Measurements from ENCODE around the gene SPTLC2.
"Not testable (repeated sequence)": the region's sequence is repeated elsewhere in the genome, so short reads cannot be mapped to it uniquely, and the experiment has no call there.

Gene SPTLC2

DNA sequence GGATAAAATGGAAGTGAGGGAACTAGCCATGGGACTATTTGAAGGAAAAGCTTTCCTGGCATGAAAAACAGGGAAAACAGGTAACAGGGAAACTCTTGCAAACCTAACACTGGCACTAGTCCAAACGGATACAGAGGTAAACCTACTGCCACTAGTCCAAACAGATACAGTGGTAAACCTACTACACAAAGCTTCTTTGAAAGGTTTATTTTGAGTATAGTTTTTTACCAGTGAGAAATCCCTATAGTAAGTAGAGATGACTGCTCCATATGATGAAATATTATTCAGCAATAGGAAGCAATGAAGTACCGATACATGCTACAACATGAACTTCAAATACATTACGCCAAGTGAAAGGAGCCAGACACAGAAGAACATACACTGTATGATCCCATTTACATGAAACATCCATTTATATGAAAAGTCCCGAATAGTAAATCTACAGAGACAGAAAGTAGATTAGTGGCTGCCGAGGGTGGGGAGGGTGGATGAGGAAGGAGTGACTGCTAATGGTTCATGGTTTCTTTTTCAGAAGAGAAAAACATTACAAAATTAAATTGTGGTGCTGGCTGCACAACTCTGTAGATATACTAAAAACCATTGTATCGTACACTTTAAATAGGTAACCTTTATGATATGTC, 25.5 kb downstream of the SPTLC2 start:
- Histone ChIP-seq H3K27me3 (ENCODE audit: insufficient read depth, low read depth) (no peaks in the 10 kb centered on the region), H3K4me3 (IDR thresholded peaks at IDR 0.05; ENCODE audit: insufficient read depth, low read depth, low read length) (no peak overlapping the region), H3K36me3 (ENCODE audit: insufficient read depth) (no peaks in the 10 kb centered on the region), H4K20me1 (ENCODE audit: insufficient read depth) (no peaks in the 10 kb centered on the region), H3K4me2 (no peak overlapping the region), H3K9ac (no peak overlapping the region), H2AFZ (ENCODE audit: low read depth) (no peak overlapping the region), H3K79me2 (ENCODE audit: insufficient read depth, low read depth) (no peaks in the 10 kb centered on the region), H3K4me1 (ENCODE audit: low read depth, poor library complexity, severe bottlenecking) (no peaks in the 10 kb centered on the region), H3K27ac (no peak overlapping the region)
- TF ChIP-seq, protein P1, sequence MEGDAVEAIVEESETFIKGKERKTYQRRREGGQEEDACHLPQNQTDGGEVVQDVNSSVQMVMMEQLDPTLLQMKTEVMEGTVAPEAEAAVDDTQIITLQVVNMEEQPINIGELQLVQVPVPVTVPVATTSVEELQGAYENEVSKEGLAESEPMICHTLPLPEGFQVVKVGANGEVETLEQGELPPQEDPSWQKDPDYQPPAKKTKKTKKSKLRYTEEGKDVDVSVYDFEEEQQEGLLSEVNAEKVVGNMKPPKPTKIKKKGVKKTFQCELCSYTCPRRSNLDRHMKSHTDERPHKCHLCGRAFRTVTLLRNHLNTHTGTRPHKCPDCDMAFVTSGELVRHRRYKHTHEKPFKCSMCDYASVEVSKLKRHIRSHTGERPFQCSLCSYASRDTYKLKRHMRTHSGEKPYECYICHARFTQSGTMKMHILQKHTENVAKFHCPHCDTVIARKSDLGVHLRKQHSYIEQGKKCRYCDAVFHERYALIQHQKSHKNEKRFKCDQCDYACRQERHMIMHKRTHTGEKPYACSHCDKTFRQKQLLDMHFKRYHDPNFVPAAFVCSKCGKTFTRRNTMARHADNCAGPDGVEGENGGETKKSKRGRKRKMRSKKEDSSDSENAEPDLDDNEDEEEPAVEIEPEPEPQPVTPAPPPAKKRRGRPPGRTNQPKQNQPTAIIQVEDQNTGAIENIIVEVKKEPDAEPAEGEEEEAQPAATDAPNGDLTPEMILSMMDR (conservative IDR thresholded peaks at IDR 0.05; ENCODE audit: low read depth, low read length) = no peak

DNA sequence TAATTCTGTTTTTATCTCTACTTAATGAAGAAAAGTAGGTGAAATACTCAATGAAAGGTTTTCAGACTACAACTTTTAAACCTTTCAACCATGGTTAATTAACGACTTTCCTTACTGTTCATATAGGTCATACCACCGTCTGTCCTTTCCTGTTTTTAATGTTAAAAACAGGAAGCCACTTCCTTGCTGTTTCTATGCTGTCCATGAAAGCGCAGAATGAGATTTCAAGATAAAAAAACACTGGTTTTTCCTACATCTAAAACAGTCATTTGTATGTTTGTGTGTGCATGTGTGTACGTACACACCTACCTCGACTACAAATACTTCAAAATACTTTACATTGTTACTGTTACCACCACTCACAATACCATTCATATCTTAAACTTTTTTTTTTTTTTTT, 27.3 kb downstream of the SPTLC2 start:
- Histone ChIP-seq H3K4me1 (ENCODE audit: low read depth, poor library complexity, severe bottlenecking) (no peaks in the 10 kb centered on the region), H3K4me2 (no peak overlapping the region), H3K9ac (no peak overlapping the region), H3K4me3 (IDR thresholded peaks at IDR 0.05; ENCODE audit: insufficient read depth, low read depth, low read length) (no peak overlapping the region), H3K27me3 (ENCODE audit: insufficient read depth, low read depth) (no peaks in the 10 kb centered on the region), H4K20me1 (ENCODE audit: insufficient read depth) (no peaks in the 10 kb centered on the region), H2AFZ (ENCODE audit: low read depth) (no peak overlapping the region), H3K27ac (no peak overlapping the region), H3K79me2 (ENCODE audit: insufficient read depth, low read depth) (no peaks in the 10 kb centered on the region), H3K36me3 (ENCODE audit: insufficient read depth) (no peaks in the 10 kb centered on the region)
- TF ChIP-seq, protein P1 (conservative IDR thresholded peaks at IDR 0.05; ENCODE audit: low read depth, low read length) = no peak

DNA sequence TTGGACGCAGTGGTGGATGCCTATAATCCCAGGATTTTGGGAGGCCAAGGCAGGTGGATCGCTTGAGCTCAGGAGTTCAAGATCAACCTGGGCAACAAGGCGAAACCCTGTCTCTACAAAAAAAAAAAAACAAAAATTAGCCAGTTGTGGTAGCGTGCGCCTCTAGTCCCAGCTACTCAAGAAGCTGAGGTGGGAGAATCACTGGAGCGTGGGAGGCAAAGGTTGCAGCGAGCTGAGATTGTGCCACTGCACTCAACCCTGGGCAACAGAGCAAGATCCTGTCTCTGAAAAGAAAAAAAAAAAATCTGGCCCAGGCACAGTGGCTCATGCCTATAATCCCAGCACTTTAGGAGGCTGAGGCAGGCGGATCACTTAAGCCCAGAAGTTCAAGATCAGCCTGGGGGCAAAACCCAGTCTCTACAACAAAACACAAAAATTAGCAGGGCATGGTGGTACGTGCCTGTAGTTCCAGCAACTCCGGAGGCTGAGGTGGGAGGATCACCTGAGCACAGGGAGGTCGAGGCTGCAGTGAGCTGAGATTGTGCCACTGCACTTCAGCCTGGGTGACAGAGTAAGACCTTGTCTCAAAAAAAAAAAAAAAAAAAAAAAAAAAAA, 27.9 kb downstream of the SPTLC2 start:
- H3K4me1 ChIP-seq (ENCODE audit: low read depth, poor library complexity, severe bottlenecking); H3K4me3 ChIP-seq (IDR thresholded peaks at IDR 0.05; ENCODE audit: insufficient read depth, low read depth, low read length); H3K27ac ChIP-seq; H3K9ac ChIP-seq; H3K36me3 ChIP-seq (ENCODE audit: insufficient read depth); H3K79me2 ChIP-seq (ENCODE audit: insufficient read depth, low read depth); H4K20me1 ChIP-seq (ENCODE audit: insufficient read depth); H3K4me2 ChIP-seq; H2AFZ ChIP-seq (ENCODE audit: low read depth); H3K27me3 ChIP-seq (ENCODE audit: insufficient read depth, low read depth): not testable (repeated sequence)

DNA sequence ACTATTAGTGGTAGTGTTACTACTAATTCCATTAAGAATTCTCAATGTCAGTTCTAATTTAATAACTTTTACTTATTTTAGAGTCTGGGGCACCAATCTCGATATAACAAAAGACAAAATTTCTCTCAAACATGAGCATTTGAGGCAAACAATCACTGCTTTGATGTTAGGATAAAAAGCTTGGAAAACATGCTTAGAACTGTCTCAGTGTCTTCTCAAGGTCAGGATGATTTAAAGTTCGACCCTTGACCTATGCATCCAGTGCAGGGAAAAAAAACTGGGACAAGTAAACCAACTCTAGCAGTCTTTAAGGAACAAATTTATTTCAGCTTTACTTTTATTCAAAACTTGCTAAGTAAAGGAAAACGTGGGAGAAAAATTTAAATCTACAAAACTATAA, 31.1 kb downstream of the SPTLC2 start:
- no peaks in the 10 kb centered on the region for H3K79me2 ChIP-seq (ENCODE audit: insufficient read depth, low read depth)
- H4K20me1 ChIP-seq (ENCODE audit: insufficient read depth) = no peaks in the 10 kb centered on the region
- no peaks in the 10 kb centered on the region for H3K36me3 ChIP-seq (ENCODE audit: insufficient read depth)
- no peak overlapping the region for H3K4me3 ChIP-seq (IDR thresholded peaks at IDR 0.05; ENCODE audit: insufficient read depth, low read depth, low read length)
- H3K4me1 ChIP-seq (ENCODE audit: low read depth, poor library complexity, severe bottlenecking) = peaks cover 21% of the 10 kb centered on the region
- H2AFZ ChIP-seq (ENCODE audit: low read depth) = no peak overlapping the region
- H3K27me3 ChIP-seq (ENCODE audit: insufficient read depth, low read depth) = no peaks in the 10 kb centered on the region
- H3K9ac ChIP-seq = no peak overlapping the region
- H3K4me2 ChIP-seq = no peak overlapping the region
- H3K27ac ChIP-seq = no peak overlapping the region
- TF ChIP-seq, protein P1 (conservative IDR thresholded peaks at IDR 0.05; ENCODE audit: low read depth, low read length) = no peak

DNA sequence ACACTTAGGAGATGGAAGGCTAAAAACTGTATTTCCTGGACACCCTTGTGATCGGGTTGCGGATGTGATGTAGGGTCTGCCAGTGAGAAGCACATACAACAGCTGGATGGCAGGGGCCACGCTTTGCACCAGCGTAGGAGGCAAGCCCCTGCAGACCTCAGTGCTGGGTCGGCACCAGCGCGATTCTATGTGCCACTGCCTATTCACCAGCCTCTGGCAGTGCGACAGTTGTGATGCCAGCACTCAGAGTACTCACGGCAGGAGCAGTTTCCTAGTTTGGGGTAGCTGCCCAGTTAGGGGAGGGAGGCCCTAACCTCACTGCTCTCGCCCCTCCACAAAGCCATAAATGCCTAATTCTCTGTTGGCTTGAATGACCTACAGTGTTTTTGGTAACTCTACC, 31.6 kb downstream of the SPTLC2 start:
- TF ChIP-seq, protein P1 (conservative IDR thresholded peaks at IDR 0.05; ENCODE audit: low read depth, low read length) = no peak
- Histone ChIP-seq H3K27me3 (ENCODE audit: insufficient read depth, low read depth) (no peaks in the 10 kb centered on the region), H3K79me2 (ENCODE audit: insufficient read depth, low read depth) (no peaks in the 10 kb centered on the region), H3K4me1 (ENCODE audit: low read depth, poor library complexity, severe bottlenecking) (peaks cover 27% of the 10 kb centered on the region), H3K4me3 (IDR thresholded peaks at IDR 0.05; ENCODE audit: insufficient read depth, low read depth, low read length) (no peak overlapping the region), H4K20me1 (ENCODE audit: insufficient read depth) (no peaks in the 10 kb centered on the region), H3K4me2 (no peak overlapping the region), H3K36me3 (ENCODE audit: insufficient read depth) (no peaks in the 10 kb centered on the region), H3K9ac (no peak overlapping the region), H3K27ac (no peak overlapping the region), H2AFZ (ENCODE audit: low read depth) (no peak overlapping the region)
